Testis (tissue), 3 donors: Measurements from ENCODE around the gene EXOC3L2. TPM values are rescaled to one million over a fixed set of nuclear protein-coding genes. Genes with fewer than 3 reads are reported as not detected.

Experiments used
- DNase-seq: peaks from one replicate; pipeline ENCODE4 v3.0.0-alpha.2; 2019
- H3K27ac ChIP-seq, 2 donors: fragments of 200-600 bp; sonication (generic); one replicate each; pipeline ENCODE4 v1.5.1; 2019
- H3K27me3 ChIP-seq: fragments of 200-600 bp; sonication (generic); one replicate; pipeline ENCODE4 v1.5.1; 2019
- H3K36me3 ChIP-seq: fragments of 200-600 bp; sonication (generic); one replicate; pipeline ENCODE4 v1.5.1; 2017; ENCODE audit warnings: low read depth; ENCODE audit errors: missing control alignments
- H3K4me1 ChIP-seq: fragments of 200-600 bp; sonication (generic); one replicate; pipeline ENCODE4 v1.5.1; 2019
- H3K4me3 ChIP-seq, 2 donors: fragments of 200-600 bp; sonication (generic); one replicate each; pipeline ENCODE4 v1.5.1; 2017 to 2019
- H3K9me3 ChIP-seq: fragments of 200-600 bp; sonication (generic); one replicate; pipeline ENCODE4 v1.5.1; 2017
- POLR2A ChIP-seq: fragments of 450-650 bp; IDR thresholded peaks from one replicate; pipeline ENCODE4 v1.6.1; 2017; ENCODE audit warnings: antibody characterized with exemption, mild to moderate bottlenecking, moderate library complexity
- WGBS, 2 donors: methylation state at CpG; one replicate each; pipeline ENCODE4 v1.1.5; 2018; 5-methylcytosine and 5-hydroxymethylcytosine counted together
- intact Hi-C: fragments of 100-400 bp; cut with DNase I; formaldehyde crosslinking; loops from one replicate; pipeline ENCODE4 v1.15.1; 2023; ENCODE audit warnings: low total_unique reads
- polyA plus RNA-seq: library from polyadenylated mRNA; stranded (reverse); fragments of 350-450 nt; fragmentation: Illumina TruSeq; extraction: RNeasy Lipid Tissue Mini Kit (QIAGEN cat#74804); gene quantifications from one replicate; pipeline ENCODE4 v1.2.3, GENCODE V29; 2014; ENCODE audit warnings: low read depth, low replicate concordance; ENCODE audit not compliant: insufficient read depth
- total RNA-seq, 2 donors: library from RNA; depleted of rRNA; stranded (reverse); fragments of >200 nt; gene quantifications; one replicate each; pipeline ENCODE4 v1.2.3, GENCODE V29; 2016
- TF ChIP-seq, protein P1 (sequence below), 3 experiments: fragments of 450-650 bp in 2 of 3; fragments of 200-600 bp in 1 of 3; sonication (generic) in 1 of 3; IDR thresholded peaks; one replicate each; pipeline ENCODE4 v1.5.1; 2016 to 2019; ENCODE audit warnings: antibody characterized with exemption in 3 of 3, mild to moderate bottlenecking in 2 of 3, moderate library complexity in 1 of 3

The EXOC3L2 gene
- total and polyA plus RNA-seq, 3 donors from 2014 or later: 7.4 to 30.2 (median 29.5) TPM

DNA sequence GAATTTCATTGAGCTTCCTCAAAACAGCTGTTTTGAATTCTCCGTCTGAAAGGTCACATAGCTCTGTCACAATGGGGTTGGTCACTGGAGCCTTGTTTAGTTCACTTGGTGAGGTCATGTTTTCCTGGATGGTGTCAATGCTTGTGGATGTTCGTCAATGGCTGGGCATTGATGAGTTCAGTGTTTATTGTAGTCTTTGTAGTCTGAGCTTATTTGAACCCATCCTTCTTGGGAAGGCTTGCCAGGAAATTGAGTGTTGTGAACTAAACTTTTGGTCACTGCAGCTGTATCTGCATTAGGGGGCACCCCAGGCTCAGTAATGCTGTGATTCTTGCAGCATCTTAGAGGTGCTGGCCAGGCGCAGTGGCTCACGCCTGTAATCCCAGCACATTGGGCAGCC, 44.6 kb downstream of the EXOC3L2 start:
- Histone ChIP-seq H3K9me3 (no peaks in the 10 kb centered on the region), H3K27ac (no peak overlapping the region), H3K27me3 (no peaks in the 10 kb centered on the region), H3K4me3 (no peak overlapping the region), H3K4me1 (no peaks in the 10 kb centered on the region), H3K36me3 (no peaks in the 10 kb centered on the region)
- WGBS, 2 donors: 53 to 72% methylated on average over 4 of the region's 4 CpGs
- intact Hi-C loops: no loop called here
- peak; percentile 73 for DNase-seq
- no peak for TF ChIP-seq POLR2A
- TF ChIP-seq, protein P1, sequence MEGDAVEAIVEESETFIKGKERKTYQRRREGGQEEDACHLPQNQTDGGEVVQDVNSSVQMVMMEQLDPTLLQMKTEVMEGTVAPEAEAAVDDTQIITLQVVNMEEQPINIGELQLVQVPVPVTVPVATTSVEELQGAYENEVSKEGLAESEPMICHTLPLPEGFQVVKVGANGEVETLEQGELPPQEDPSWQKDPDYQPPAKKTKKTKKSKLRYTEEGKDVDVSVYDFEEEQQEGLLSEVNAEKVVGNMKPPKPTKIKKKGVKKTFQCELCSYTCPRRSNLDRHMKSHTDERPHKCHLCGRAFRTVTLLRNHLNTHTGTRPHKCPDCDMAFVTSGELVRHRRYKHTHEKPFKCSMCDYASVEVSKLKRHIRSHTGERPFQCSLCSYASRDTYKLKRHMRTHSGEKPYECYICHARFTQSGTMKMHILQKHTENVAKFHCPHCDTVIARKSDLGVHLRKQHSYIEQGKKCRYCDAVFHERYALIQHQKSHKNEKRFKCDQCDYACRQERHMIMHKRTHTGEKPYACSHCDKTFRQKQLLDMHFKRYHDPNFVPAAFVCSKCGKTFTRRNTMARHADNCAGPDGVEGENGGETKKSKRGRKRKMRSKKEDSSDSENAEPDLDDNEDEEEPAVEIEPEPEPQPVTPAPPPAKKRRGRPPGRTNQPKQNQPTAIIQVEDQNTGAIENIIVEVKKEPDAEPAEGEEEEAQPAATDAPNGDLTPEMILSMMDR (IDR thresholded peaks at IDR 0.05): peak in 1 of 3 experiments; percentile 38

DNA sequence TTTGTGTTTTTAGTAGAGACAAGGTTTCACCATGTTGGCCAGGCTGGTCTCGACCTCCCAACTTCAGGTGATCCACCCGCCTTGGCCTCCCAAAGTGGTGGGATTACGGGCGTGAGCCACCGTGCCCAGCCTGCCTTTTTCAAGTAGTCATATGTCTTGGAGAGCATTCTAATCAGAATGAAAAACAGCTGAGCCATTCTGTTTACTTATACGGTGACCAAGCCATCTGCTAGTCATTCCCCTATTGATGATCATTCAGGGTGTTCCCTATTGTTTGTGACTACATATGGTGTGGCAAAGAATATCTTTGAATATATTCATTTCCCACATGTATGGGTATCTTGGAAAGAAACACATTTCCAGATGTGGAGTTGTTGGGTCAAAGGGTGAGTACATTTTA, 49.4 kb downstream of the EXOC3L2 start:
- no peak for TF ChIP-seq POLR2A
- TF ChIP-seq, protein P1 (IDR thresholded peaks at IDR 0.05): no peak
- Histone ChIP-seq H3K4me3 (no peak overlapping the region), H3K27me3 (no peaks in the 10 kb centered on the region), H3K4me1 (no peaks in the 10 kb centered on the region), H3K36me3 (no peaks in the 10 kb centered on the region), H3K27ac (no peak overlapping the region), H3K9me3 (no peaks in the 10 kb centered on the region)
- WGBS, 2 donors: 92 to 97% methylated on average over 5 to 6 of the region's 6 CpGs
- intact Hi-C loops: no loop called here
- DNase-seq: no peak

DNA sequence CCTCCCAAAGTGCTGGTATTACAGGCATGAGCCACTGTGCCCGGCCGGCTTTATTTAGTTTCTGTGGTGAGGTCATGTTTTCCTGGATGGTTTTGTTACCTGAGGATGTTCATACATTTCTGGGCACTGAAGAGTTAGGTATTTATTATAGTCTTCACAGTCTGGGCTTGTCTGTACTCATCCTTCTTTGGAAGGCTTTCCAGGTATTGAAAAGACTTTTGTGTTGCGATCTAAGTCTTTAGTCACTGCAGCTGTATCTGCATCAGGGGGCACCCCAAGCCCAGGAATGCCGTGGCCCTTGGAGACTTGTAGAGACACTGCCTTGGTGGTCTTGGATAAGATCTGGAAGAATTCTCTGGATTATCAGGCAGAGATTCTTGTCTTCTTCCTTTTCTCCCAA, 53.8 kb downstream of the EXOC3L2 start:
- no peak for TF ChIP-seq POLR2A
- TF ChIP-seq, protein P1 (IDR thresholded peaks at IDR 0.05): no peak
- no peaks in the 10 kb centered on the region for H3K36me3 ChIP-seq
- 90 to 97% methylated on average over 4 of the region's 4 CpGs for WGBS, 2 donors
- H3K27ac ChIP-seq: no peak overlapping the region
- H3K4me1 ChIP-seq: peaks cover 6% of the 10 kb centered on the region
- H3K9me3 ChIP-seq: no peaks in the 10 kb centered on the region
- intact Hi-C loops: no loop called here
- H3K27me3 ChIP-seq: no peaks in the 10 kb centered on the region
- no peak for DNase-seq
- no peak overlapping the region for H3K4me3 ChIP-seq

DNA sequence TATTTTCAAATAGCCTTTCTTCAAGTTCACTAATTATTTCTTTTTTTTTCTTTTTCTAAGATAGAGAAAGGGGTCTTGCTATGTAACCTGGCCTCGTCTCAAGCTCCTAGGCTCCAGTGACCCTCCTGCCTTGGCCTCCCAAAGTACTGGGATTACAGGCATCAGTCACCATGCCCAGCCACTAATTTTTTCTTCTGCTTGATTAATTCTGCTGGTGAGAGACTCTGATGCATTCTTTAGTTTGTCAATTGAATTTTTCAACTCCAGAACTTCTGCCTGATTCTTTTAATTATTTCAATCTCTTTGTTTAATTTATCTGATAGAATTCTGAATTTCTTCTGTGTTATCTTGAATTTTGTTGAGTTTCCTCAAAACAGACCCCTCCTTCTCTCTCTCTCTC, 55.2 kb downstream of the EXOC3L2 start:
- Histone ChIP-seq H3K4me3 (no peak overlapping the region), H3K36me3 (no peaks in the 10 kb centered on the region), H3K27ac (no peak overlapping the region), H3K9me3 (no peaks in the 10 kb centered on the region), H3K4me1 (peaks cover 6% of the 10 kb centered on the region), H3K27me3 (no peaks in the 10 kb centered on the region)
- 92 to 96% methylated on average over 1 of the region's 1 CpG for WGBS, 2 donors
- TF ChIP-seq, protein P1 (IDR thresholded peaks at IDR 0.05): no peak
- no peak for TF ChIP-seq POLR2A
- intact Hi-C loops: no loop called here
- DNase-seq: no peak

DNA sequence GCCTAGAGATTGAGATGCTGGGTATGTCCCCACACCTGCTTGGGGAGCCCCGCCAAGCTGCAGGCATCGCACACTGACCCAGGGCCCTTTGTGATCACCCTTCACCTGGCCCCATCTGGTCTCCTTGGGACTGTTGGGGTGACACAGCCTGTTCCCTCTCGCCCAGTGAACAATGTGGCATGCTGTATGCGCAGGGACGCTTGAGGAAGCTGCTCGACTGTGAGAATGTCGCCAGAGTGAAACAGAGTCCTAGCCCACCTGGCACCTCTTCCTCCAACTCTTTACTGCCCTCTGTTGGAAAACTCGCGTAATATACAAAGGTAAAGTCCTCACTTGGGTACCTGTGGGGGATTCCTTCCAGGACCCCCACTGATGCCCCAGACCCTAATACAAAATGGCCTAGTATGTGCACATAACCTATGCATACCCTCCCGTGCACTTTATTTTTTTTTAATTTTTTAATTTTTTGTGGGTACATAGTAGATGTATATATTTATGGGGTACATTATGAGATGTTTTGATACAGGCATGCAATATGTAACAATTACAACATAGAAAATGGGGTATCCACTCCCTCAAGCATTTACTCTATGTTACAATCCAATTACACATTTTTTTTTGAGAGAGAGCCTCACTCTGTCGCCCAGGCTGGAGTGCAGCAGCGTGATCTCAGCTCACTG, 57.6 kb downstream of the EXOC3L2 start:
- 69 to 71% methylated on average over 12 of the region's 12 CpGs for WGBS, 2 donors
- intact Hi-C loops: no loop called here
- TF ChIP-seq POLR2A: no peak
- TF ChIP-seq, protein P1 (IDR thresholded peaks at IDR 0.05): peak in 2 of 3 experiments; percentile 13 to 24
- Histone ChIP-seq H3K9me3 (no peaks in the 10 kb centered on the region), H3K36me3 (no peaks in the 10 kb centered on the region), H3K4me1 (peaks cover 6% of the 10 kb centered on the region), H3K27ac (no peak overlapping the region), H3K4me3 (no peak overlapping the region), H3K27me3 (no peaks in the 10 kb centered on the region)
- no peak for DNase-seq
